Activated gamma-delta T cell treated with anti-CD3 and anti-CD28 coated beads, Interleukin-2, amount 50 U/mL, for 16 hours (primary cell): ENCODE measurements around the gene GPC3.

ENCODE experiments used
- DNase-seq: peaks from one replicate; pipeline ENCODE4 v3.0.0-alpha.2; 2020; ENCODE audit warnings: low read depth

Gene GPC3

GRCh38 chrX:133681897-133682296, 303.5 kb downstream of the GPC3 start:
- no peak for DNase-seq

GRCh38 chrX:133681421-133681820, 304.0 kb downstream of the GPC3 start:
- DNase-seq = no peak

- no peak for DNase-seq
Observed at GRCh38 chrX:133677123-133678063, 308.0 kb downstream of the GPC3 start.

- DNase-seq = no peak
Observed at GRCh38 chrX:133676344-133677122, 308.9 kb downstream of the GPC3 start.

GRCh38 chrX:133674726-133675470, 310.5 kb downstream of the GPC3 start:
- DNase-seq = no peak

- no peak for DNase-seq
Observed at GRCh38 chrX:133670383-133670782, 315.0 kb downstream of the GPC3 start.

GRCh38 chrX:133669214-133669613, 316.2 kb downstream of the GPC3 start:
- DNase-seq = no peak

- DNase-seq = no peak
Observed at GRCh38 chrX:133668225-133668931, 317.0 kb downstream of the GPC3 start.

- DNase-seq = no peak
Observed at GRCh38 chrX:133666256-133666655, 319.1 kb downstream of the GPC3 start.

- no peak for DNase-seq
Observed at GRCh38 chrX:133661962-133662839, 323.2 kb downstream of the GPC3 start.

GRCh38 chrX:133660281-133660680, 325.1 kb downstream of the GPC3 start:
- no peak for DNase-seq

GRCh38 chrX:133658293-133658911, 327.0 kb downstream of the GPC3 start:
- no peak for DNase-seq

- DNase-seq = no peak
Observed at GRCh38 chrX:133655275-133656265, 329.8 kb downstream of the GPC3 start.

- DNase-seq = no peak
Observed at GRCh38 chrX:133654811-133655210, 330.6 kb downstream of the GPC3 start.

GRCh38 chrX:133653358-133653757, 332.0 kb downstream of the GPC3 start:
- DNase-seq = no peak

GRCh38 chrX:133652185-133652584, 333.2 kb downstream of the GPC3 start:
- DNase-seq = no peak

- no peak for DNase-seq
Observed at GRCh38 chrX:133650239-133650638, 335.2 kb downstream of the GPC3 start.

GRCh38 chrX:133649651-133650050, 335.7 kb downstream of the GPC3 start:
- no peak for DNase-seq

GRCh38 chrX:133648594-133648993, 336.8 kb downstream of the GPC3 start:
- DNase-seq = no peak
